ENCODE results near the gene SCNM1. TPM values are rescaled to one million over a fixed set of nuclear protein-coding genes. Genes with fewer than 3 reads are reported as not detected.
"Not testable (repeated sequence)": the region's sequence is repeated elsewhere in the genome, so short reads cannot be mapped to it uniquely, and the experiment has no call there.

The SCNM1 gene
- total RNA-seq, 1 experiment from 2014 or later: 110 TPM

DNA sequence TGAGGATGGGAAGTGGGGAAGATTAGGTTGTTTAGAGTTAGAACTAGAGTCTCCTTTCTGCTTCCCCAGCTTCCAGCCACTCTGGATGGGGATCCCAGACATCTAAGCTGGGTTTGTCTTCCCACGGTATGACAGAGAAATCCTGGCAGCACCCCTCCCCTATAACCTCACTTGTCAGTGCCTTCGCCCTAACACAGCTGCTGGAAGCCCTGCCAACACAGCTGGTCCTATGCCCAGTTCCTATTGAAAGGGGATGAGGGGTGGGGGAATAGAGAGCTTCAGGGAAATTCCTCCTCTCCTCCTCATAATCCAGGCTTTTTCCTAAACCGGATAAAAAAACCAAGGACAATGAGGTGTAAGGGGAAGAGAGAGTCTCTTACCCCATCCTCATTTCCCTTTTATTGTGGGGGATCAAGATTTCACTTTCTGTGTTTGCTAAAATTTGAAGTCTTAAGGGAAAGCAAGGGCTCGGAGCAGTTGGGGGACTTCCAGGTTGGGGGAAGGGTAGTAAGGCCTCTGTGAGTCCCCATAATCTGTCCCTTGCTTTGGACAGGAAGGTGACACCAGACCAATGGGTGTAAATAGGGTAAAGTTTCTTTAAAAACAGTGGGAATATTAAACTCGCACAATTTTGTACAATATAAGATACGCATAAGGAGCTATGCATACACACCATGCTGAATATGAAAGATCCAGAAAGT lies 9.2 kb downstream of the SCNM1 start:
- in situ Hi-C loops (cut with HindIII; ENCODE audit: low pct_unique_long_range_greater_than_20kb, low sequenced_read_pairs): no loop called here

DNA sequence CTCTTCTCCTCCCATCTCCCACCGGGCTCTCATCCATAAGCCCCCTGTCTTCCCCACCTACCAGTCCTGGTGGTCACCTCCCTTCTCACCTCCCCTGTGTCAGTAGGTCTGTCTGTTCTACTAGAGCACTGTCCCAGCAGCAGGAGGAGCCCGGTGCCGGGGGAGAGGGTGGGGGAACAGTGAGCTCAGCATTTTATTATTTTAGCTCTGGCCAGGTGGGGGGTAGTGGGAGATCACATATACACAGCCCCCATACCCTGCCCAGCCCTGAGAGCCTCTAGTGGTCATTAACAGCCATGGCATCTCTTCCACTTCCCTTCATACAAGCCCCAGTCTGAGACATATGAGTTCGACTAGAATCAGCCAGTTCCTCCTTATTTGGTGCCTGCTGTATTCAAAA lies 9.9 kb downstream of the SCNM1 start, which contains the start of gene TMOD4:
Gene TMOD4, minus strand, starts transcription at position 119 of the 400 bp plus-strand sequence. CDS start 1,106 bp downstream, outside the sequence.
- in situ Hi-C loops (cut with HindIII; ENCODE audit: low pct_unique_long_range_greater_than_20kb, low sequenced_read_pairs): no loop called here
- peak; percentile 71 for DNase-seq (ENCODE audit: low read depth, low spot score)

More for the DNA sequence above, 9.2 kb downstream of the SCNM1 start:
- DNase-seq (ENCODE audit: low read depth, low spot score): no peak

GRCh38 chr1:151176514-151177045 lies 10.6 kb downstream of the SCNM1 start:
- DNase-seq (ENCODE audit: low read depth, low spot score): no peak
- in situ Hi-C loops (cut with HindIII; ENCODE audit: low pct_unique_long_range_greater_than_20kb, low sequenced_read_pairs): no loop called here

DNA sequence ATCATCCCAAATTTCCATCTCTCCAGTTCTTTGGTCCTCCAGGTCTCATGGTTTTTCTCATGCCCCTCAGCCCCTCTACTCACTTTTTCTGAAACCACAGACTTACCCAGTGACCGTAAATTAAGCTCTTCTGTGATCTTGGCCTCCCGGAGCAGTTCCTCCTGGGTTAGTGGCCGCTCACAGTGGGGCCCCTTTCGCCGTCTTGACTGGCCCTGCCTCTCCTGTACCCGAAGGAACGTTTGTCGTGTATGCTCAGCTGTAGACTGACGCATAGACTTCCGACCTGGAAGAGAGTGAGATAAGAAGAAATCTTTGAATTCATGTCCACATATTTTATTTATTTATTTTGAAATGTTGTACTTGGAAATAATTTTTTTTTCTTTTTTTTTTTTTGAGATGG lies 18.3 kb downstream of the SCNM1 start:
- in situ Hi-C loops (cut with HindIII; ENCODE audit: low pct_unique_long_range_greater_than_20kb, low sequenced_read_pairs): no loop called here
- DNase-seq (ENCODE audit: low read depth, low spot score): no peak

- DNase-seq (ENCODE audit: low read depth, low spot score): no peak
- in situ Hi-C loops (cut with HindIII; ENCODE audit: low pct_unique_long_range_greater_than_20kb, low sequenced_read_pairs): no loop called here
Measured at GRCh38 chr1:151187205-151187604, 21.3 kb downstream of the SCNM1 start.

GRCh38 chr1:151188667-151189066 lies 22.7 kb downstream of the SCNM1 start:
- DNase-seq (ENCODE audit: low read depth, low spot score); in situ Hi-C loops (cut with HindIII; ENCODE audit: low pct_unique_long_range_greater_than_20kb, low sequenced_read_pairs): not testable (repeated sequence)

- peak; percentile 96 for DNase-seq (ENCODE audit: low read depth, low spot score)
- in situ Hi-C loops (cut with HindIII; ENCODE audit: low pct_unique_long_range_greater_than_20kb, low sequenced_read_pairs): no loop called here
Measured at GRCh38 chr1:151189637-151190445, 23.9 kb downstream of the SCNM1 start, which contains the start of gene VPS72. Gene VPS72, minus strand, starts transcription at chr1:151190197. Its CDS starts 76 bp downstream, at chr1:151190121.

- DNase-seq (ENCODE audit: low read depth, low spot score): no peak
- in situ Hi-C loops (cut with HindIII; ENCODE audit: low pct_unique_long_range_greater_than_20kb, low sequenced_read_pairs): no loop called here
Measured at GRCh38 chr1:151192047-151192446, 26.1 kb downstream of the SCNM1 start.

DNA sequence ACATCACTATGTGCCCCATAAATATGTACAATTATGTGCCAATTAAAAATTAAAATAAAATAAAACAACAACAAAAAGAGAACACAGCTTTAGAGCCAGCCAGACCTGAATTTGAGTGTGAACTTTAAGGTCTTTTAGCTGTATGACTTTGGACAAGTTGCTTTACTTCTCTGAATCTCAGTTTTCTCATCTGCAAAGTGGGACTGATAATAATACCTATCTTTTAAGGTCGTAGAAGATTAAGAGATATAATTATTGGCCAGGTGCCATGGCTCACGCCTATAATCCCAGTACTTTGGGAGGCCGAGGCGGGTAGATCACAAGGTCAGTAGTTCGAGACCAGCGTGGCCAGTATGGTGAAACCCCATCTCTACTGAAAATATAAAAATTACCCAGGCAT lies 27.4 kb downstream of the SCNM1 start:
- in situ Hi-C loops (cut with HindIII; ENCODE audit: low pct_unique_long_range_greater_than_20kb, low sequenced_read_pairs): no loop called here
- no peak for DNase-seq (ENCODE audit: low read depth, low spot score)

GRCh38 chr1:151193856-151194255 lies 27.9 kb downstream of the SCNM1 start:
- in situ Hi-C loops (cut with HindIII; ENCODE audit: low pct_unique_long_range_greater_than_20kb, low sequenced_read_pairs): no loop called here
- no peak for DNase-seq (ENCODE audit: low read depth, low spot score)

DNA sequence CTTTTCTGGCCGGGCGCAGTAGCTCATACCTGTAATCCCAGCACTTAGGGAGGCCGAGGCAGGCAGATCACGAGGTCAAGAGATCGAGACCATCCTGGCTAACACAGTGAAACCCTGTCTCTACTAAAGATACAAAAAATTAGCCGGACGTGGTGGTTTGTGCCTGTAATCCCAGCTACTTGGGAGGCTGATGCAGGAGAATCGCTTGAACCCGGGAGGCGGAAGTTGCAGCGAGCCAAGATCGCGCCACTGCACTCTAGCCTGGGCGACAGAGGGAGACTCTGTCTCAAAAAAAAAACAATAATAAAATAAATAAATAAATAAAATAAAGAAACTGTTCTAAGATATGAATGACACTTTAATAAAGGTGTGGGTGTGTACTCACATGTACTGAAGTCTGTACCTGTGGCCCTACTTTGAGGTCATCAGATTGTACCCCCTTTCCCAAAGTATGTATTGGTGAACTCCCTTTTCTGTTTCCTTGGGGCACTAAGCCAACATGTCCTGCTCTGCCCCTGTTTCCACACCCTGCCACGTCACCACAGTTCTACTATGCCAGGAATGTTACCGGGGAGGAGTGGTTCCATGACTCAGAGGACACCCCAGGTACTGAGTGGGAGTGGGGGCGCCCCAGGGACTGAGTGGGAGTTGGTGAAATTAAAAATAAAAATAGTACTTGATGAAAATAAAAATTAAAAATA lies 29.1 kb downstream of the SCNM1 start:
- in situ Hi-C loops (cut with HindIII; ENCODE audit: low pct_unique_long_range_greater_than_20kb, low sequenced_read_pairs): not testable (repeated sequence)
- peak; percentile 42 for DNase-seq (ENCODE audit: low read depth, low spot score)

GRCh38 chr1:151196292-151196800 lies 30.4 kb downstream of the SCNM1 start:
- DNase-seq (ENCODE audit: low read depth, low spot score): peak; percentile 97
- in situ Hi-C loops (cut with HindIII; ENCODE audit: low pct_unique_long_range_greater_than_20kb, low sequenced_read_pairs): no loop called here

DNA sequence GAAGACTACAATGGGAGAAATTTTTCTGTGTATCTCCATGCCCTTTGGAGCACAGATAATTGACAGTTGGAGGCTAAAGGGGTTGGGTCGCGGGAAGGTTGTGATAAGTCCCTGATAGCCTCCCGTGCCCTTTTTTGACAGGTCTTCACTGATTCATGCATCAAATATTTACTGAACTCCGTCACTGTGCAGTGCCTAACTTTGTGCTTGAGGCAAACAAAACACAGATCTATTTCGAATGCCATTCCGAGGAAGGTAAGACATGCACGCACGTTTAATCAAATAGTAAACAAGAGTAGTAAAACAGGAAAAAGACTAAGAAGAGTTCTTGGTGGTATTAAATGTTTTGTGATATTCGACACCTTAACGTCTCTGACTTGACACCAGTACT lies 31.9 kb downstream of the SCNM1 start:
- DNase-seq (ENCODE audit: low read depth, low spot score): no peak

DNA sequence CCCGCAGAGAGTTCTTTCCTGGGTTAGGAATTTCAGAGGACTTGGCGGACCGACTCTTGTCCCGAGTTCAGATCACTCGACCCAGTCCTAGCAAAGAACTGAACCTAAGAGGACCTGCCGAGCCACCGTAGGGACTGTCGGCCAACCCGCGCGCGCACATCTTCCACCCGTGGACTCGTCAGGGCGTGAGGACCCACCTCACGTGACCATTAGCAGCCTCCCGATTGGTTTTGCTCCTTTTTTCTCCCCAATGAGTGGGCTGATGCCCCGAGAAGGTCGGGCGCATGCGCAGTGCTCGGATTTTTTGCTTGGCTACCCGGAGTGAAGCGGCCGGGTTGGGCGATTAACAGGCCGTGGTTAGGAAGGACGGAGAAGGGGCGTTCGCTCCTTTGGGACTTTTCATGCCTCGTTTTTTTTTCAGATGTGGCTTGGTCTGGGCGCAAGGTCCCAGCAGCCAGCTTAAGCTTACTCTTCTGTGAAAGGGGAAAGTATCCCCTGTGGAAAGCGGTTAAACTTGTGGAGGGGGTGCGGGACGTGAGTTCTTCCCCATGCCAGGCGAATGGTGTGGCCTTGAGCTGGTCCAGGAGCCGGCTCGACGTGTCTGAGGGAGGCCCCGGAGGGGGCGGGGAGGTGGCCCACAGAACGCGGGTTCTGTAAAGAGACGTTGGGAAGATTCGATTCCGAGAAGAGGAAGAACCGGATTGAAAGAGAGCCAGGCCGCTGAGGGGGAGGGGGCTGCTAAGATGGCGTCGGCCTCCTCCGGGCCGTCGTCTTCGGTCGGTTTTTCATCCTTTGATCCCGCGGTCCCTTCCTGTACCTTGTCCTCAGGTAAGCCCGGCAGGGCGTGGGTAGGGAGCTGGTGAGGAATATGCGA lies 32.5 kb downstream of the SCNM1 start, which contains the start of gene PIP5K1A:
Gene PIP5K1A, plus strand, starts transcription at position 299 of the 874 bp plus-strand sequence. Its CDS starts 445 bp downstream, at position 744.
- peak; percentile 100 for DNase-seq (ENCODE audit: low read depth, low spot score)

More for the DNA sequence above, 31.9 kb downstream of the SCNM1 start:
- in situ Hi-C loops (cut with HindIII; ENCODE audit: low pct_unique_long_range_greater_than_20kb, low sequenced_read_pairs): no loop called here

GRCh38 chr1:151199873-151200581 lies 34.1 kb downstream of the SCNM1 start:
- in situ Hi-C loops (cut with HindIII; ENCODE audit: low pct_unique_long_range_greater_than_20kb, low sequenced_read_pairs): no loop called here
- DNase-seq (ENCODE audit: low read depth, low spot score): peak; percentile 22

More for the DNA sequence above, 32.5 kb downstream of the SCNM1 start, which contains the start of gene PIP5K1A:
- in situ Hi-C loops (cut with HindIII; ENCODE audit: low pct_unique_long_range_greater_than_20kb, low sequenced_read_pairs): no loop called here

DNA sequence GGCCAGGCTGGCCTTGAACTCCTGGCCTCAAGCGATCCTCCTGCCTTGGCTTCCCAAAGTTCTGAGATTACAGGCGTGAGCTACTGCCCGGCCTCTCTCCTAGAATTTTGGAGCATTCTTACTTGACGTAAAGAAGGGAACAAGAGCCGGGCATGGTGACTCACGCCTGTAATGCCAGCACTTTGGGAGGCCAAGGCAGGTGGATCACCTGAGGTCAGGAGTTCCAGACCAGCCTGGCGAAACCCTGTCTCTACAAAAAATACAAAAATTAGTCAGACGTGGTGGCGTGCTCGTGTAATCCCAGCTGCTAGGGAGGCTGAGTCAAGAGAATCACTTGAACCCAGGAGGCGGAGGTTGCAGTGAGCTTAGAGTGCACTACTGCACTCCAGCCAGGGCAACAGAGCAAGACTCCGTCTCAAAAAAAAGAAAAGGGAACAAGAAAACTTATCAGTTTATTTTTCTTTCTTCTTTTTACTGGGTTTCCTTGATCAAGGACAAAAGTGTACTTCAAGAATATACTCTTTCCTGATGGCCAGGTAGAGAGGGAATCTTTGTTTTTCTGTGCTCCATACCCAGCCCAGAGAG lies 39.5 kb downstream of the SCNM1 start:
- in situ Hi-C loops (cut with HindIII; ENCODE audit: low pct_unique_long_range_greater_than_20kb, low sequenced_read_pairs): not testable (repeated sequence)

More for the DNA sequence above, 39.5 kb downstream of the SCNM1 start:
- DNase-seq (ENCODE audit: low read depth, low spot score): not testable (repeated sequence)

All from SK-MEL-5 (cell line).